Measurements from ENCODE around the gene ISLR2. TPM values are rescaled to one million over a fixed set of nuclear protein-coding genes. Genes with fewer than 3 reads are reported as not detected.
A peak's percentile ranks its signal among the peaks of the same experiment; 100 is the strongest.
"Not testable (repeated sequence)": the region's sequence is repeated elsewhere in the genome, so short reads cannot be mapped to it uniquely, and the experiment has no call there.

Gene ISLR2
- total RNA-seq, 1 donor from 2014 or later: 6.1 TPM

GRCh38 chr15:74159773-74160172 is 29.4 kb downstream of the ISLR2 start:
- H3K27me3 Mint-ChIP-seq (ENCODE audit: unreplicated experiment): no peaks in the 10 kb centered on the region
- DNase-seq (ENCODE audit: extremely low spot score, unreplicated experiment): no peak
- peaks cover 49% of the 10 kb centered on the region for H3K4me1 Mint-ChIP-seq (ENCODE audit: unreplicated experiment)
- H3K27ac Mint-ChIP-seq (ENCODE audit: unreplicated experiment): no peak overlapping the region
- no peaks in the 10 kb centered on the region for H3K36me3 Mint-ChIP-seq (ENCODE audit: unreplicated experiment)
- H3K9me3 Mint-ChIP-seq (ENCODE audit: unreplicated experiment): no peaks in the 10 kb centered on the region
- no peak overlapping the region for H3K4me3 Mint-ChIP-seq (ENCODE audit: unreplicated experiment)
- TF ChIP-seq, protein P1, sequence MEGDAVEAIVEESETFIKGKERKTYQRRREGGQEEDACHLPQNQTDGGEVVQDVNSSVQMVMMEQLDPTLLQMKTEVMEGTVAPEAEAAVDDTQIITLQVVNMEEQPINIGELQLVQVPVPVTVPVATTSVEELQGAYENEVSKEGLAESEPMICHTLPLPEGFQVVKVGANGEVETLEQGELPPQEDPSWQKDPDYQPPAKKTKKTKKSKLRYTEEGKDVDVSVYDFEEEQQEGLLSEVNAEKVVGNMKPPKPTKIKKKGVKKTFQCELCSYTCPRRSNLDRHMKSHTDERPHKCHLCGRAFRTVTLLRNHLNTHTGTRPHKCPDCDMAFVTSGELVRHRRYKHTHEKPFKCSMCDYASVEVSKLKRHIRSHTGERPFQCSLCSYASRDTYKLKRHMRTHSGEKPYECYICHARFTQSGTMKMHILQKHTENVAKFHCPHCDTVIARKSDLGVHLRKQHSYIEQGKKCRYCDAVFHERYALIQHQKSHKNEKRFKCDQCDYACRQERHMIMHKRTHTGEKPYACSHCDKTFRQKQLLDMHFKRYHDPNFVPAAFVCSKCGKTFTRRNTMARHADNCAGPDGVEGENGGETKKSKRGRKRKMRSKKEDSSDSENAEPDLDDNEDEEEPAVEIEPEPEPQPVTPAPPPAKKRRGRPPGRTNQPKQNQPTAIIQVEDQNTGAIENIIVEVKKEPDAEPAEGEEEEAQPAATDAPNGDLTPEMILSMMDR (IDR thresholded peaks at IDR 0.05): no peak

- H3K9me3 Mint-ChIP-seq (ENCODE audit: unreplicated experiment); H3K27ac Mint-ChIP-seq (ENCODE audit: unreplicated experiment); H3K36me3 Mint-ChIP-seq (ENCODE audit: unreplicated experiment); DNase-seq (ENCODE audit: extremely low spot score, unreplicated experiment); H3K27me3 Mint-ChIP-seq (ENCODE audit: unreplicated experiment); H3K4me3 Mint-ChIP-seq (ENCODE audit: unreplicated experiment): not testable (repeated sequence)
- H3K4me1 Mint-ChIP-seq (ENCODE audit: unreplicated experiment): peaks cover 49% of the 10 kb centered on the region
Observed at GRCh38 chr15:74160390-74160789, 30.0 kb downstream of the ISLR2 start.

DNA sequence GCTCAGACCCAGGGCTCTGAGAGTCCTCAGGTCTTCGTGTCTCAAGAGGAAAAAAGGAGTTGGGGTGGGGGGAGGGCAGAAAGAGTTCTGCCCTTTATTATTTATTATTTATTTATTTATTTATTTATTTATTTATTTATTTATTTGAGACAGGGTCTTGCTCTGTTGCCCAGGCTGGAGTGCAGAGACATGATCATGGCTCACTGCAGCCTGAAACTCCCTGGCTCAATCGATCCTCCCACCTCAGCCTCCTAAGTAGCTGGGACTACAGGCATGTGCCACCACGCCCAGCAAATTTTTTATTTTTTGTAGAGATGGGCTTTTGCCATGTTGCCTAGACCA is 31.8 kb downstream of the ISLR2 start:
- not testable (repeated sequence) for H3K36me3 Mint-ChIP-seq (ENCODE audit: unreplicated experiment); H3K9me3 Mint-ChIP-seq (ENCODE audit: unreplicated experiment)

DNA sequence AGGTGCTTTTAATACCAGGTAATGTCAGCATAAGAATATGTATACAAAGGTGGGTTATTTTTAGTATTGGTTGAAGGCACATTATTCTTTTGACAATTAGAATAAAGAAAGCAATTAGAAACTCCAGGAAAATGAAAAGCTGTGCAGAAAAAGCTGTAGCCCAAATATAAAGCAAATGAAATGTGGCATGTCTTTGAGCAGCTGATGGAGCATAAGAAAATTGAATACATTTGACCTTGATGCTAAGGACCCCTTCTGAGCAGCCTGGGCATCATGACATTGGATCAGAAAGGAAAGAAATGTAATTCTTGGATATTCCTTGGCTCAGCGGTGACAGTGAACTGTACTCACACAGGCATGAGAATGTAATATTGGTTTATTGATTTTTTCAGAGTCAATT is 35.1 kb downstream of the ISLR2 start:
- H3K4me3 Mint-ChIP-seq (ENCODE audit: unreplicated experiment): no peak overlapping the region
- no peak overlapping the region for H3K27ac Mint-ChIP-seq (ENCODE audit: unreplicated experiment)
- TF ChIP-seq, protein P1 (IDR thresholded peaks at IDR 0.05): no peak
- no peaks in the 10 kb centered on the region for H3K36me3 Mint-ChIP-seq (ENCODE audit: unreplicated experiment)
- H3K4me1 Mint-ChIP-seq (ENCODE audit: unreplicated experiment): peaks cover 30% of the 10 kb centered on the region
- DNase-seq (ENCODE audit: extremely low spot score, unreplicated experiment): no peak
- peaks cover 4% of the 10 kb centered on the region for H3K9me3 Mint-ChIP-seq (ENCODE audit: unreplicated experiment)
- peaks cover 3% of the 10 kb centered on the region for H3K27me3 Mint-ChIP-seq (ENCODE audit: unreplicated experiment)

More for the DNA sequence above, 31.8 kb downstream of the ISLR2 start:
- H3K27ac Mint-ChIP-seq (ENCODE audit: unreplicated experiment): peak overlapping the region; percentile 46
- not testable (repeated sequence) for H3K27me3 Mint-ChIP-seq (ENCODE audit: unreplicated experiment); DNase-seq (ENCODE audit: extremely low spot score, unreplicated experiment); H3K4me3 Mint-ChIP-seq (ENCODE audit: unreplicated experiment)
- peaks cover 37% of the 10 kb centered on the region for H3K4me1 Mint-ChIP-seq (ENCODE audit: unreplicated experiment)

- Mint-ChIP-seq H3K9me3 (ENCODE audit: unreplicated experiment) (peaks cover 4% of the 10 kb centered on the region), H3K4me1 (ENCODE audit: unreplicated experiment) (peaks cover 38% of the 10 kb centered on the region), H3K4me3 (ENCODE audit: unreplicated experiment) (no peak overlapping the region), H3K36me3 (ENCODE audit: unreplicated experiment) (no peaks in the 10 kb centered on the region), H3K27ac (ENCODE audit: unreplicated experiment) (no peak overlapping the region), H3K27me3 (ENCODE audit: unreplicated experiment) (peaks cover 3% of the 10 kb centered on the region)
- TF ChIP-seq, protein P1 (IDR thresholded peaks at IDR 0.05): no peak
- DNase-seq (ENCODE audit: extremely low spot score, unreplicated experiment): peak; percentile 59
Observed at GRCh38 chr15:74167891-74168331, 37.5 kb downstream of the ISLR2 start.

DNA sequence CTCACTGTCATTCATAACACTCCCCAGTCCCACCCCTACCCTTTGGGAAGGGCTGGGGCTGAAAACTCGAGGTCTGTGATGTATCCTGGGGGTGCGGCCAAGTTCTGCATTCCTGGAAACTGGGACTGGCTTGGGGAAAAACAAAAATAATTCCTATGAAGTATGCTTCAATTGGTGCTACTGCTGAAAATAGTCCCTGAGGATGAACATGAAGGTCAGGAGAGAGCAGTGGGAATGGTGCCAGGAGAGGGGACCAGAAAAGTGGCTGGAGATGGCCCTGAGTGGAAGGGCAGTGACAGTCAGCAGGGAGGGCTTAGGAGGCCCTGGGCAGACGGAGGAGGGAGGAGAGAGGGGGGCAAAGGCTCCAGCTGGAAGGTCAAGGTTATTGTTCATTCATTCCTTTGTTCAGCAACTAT is 38.3 kb downstream of the ISLR2 start:
- Mint-ChIP-seq H3K36me3 (ENCODE audit: unreplicated experiment) (no peaks in the 10 kb centered on the region), H3K27me3 (ENCODE audit: unreplicated experiment) (peaks cover 3% of the 10 kb centered on the region), H3K4me3 (ENCODE audit: unreplicated experiment) (no peak overlapping the region), H3K4me1 (ENCODE audit: unreplicated experiment) (peaks cover 46% of the 10 kb centered on the region), H3K27ac (ENCODE audit: unreplicated experiment) (peak overlapping the region; percentile 25), H3K9me3 (ENCODE audit: unreplicated experiment) (peaks cover 4% of the 10 kb centered on the region)
- TF ChIP-seq, protein P1 (IDR thresholded peaks at IDR 0.05): no peak
- DNase-seq (ENCODE audit: extremely low spot score, unreplicated experiment): peak; percentile 63

Data from osteocyte (in vitro differentiated cells).